Adrenal gland (tissue), 5 donors: Measurements from ENCODE around the gene SPG11.

Experiments
- CTCF ChIP-seq, 6 experiments: fragments of 450-650 bp in 4 of 6; fragments of 200-600 bp in 2 of 6; sonication (generic) in 1 of 6; IDR thresholded peaks; 1 replicate in 5 of 6; 2 replicates in 1 of 6; pipeline versions ENCODE4 v1.5.1 to v1.8.0; 2016 to 2021; ENCODE audit warnings: antibody characterized with exemption in 6 of 6, mild to moderate bottlenecking in 2 of 6, moderate library complexity in 1 of 6
- POLR2A ChIP-seq, 2 donors: fragments of 450-650 bp; IDR thresholded peaks; one replicate each; pipeline ENCODE4 v1.6.1; 2017; ENCODE audit warnings: antibody characterized with exemption in 2 of 2, mild to moderate bottlenecking in 2 of 2, moderate library complexity in 1 of 2
- donor health status: DM: no; HTN: no; CAD: no.

- TF ChIP-seq CTCF (IDR thresholded peaks at IDR 0.05) = no peak
- TF ChIP-seq POLR2A (IDR thresholded peaks at IDR 0.05) = no peak
These were observed 26.5 kb downstream of the SPG11 start for GRCh38 chr15:44636976-44637375.
